ENCODE data around the gene HTR4.

Gene HTR4

DNA sequence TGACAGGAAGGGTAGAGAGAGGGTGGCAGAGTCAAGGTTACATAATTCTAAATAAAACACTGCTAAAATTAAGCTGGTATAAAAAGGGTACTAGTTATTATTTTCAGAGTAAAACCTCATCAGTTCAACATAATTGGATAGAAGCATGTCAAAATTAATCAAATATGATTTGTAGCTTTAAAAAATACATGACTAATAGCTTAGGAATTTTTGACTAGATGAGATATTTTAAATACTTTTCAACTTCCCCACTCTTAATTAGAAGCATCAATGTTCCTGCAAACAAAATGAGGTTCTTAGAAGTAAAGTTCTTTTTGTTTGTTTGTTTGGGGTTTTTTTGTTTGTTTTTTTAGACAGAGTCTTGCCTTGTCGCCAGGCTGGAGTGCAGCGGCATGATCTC is 29.1 kb downstream of the HTR4 start:
- no peak for DNase-seq (ENCODE audit: low spot score)
- TF ChIP-seq, protein P1, sequence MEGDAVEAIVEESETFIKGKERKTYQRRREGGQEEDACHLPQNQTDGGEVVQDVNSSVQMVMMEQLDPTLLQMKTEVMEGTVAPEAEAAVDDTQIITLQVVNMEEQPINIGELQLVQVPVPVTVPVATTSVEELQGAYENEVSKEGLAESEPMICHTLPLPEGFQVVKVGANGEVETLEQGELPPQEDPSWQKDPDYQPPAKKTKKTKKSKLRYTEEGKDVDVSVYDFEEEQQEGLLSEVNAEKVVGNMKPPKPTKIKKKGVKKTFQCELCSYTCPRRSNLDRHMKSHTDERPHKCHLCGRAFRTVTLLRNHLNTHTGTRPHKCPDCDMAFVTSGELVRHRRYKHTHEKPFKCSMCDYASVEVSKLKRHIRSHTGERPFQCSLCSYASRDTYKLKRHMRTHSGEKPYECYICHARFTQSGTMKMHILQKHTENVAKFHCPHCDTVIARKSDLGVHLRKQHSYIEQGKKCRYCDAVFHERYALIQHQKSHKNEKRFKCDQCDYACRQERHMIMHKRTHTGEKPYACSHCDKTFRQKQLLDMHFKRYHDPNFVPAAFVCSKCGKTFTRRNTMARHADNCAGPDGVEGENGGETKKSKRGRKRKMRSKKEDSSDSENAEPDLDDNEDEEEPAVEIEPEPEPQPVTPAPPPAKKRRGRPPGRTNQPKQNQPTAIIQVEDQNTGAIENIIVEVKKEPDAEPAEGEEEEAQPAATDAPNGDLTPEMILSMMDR (IDR thresholded peaks at IDR 0.05; ENCODE audit: extremely low read depth, missing control alignments), result no peak

DNA sequence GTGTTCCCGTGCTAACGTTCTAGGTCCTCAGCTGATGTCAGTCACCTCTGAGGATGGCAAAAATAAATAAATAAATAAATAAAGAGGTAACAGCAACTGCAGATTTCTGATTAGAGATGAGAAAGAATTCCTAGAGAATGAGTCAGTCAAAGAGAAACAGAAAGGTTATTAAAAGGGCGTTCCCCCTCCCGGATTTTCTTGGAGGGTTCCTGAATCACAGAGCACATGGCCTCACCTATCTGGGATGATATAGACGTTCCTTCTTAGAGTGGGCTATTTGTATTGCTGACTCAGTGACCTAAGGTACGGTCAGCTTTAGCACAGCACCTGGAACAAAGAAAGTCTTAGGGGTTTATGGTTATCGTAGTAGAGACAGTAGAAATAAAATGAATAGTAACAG is 30.6 kb downstream of the HTR4 start:
- DNase-seq (ENCODE audit: low spot score), result no peak
- TF ChIP-seq, protein P1 (IDR thresholded peaks at IDR 0.05; ENCODE audit: extremely low read depth, missing control alignments), result no peak

DNA sequence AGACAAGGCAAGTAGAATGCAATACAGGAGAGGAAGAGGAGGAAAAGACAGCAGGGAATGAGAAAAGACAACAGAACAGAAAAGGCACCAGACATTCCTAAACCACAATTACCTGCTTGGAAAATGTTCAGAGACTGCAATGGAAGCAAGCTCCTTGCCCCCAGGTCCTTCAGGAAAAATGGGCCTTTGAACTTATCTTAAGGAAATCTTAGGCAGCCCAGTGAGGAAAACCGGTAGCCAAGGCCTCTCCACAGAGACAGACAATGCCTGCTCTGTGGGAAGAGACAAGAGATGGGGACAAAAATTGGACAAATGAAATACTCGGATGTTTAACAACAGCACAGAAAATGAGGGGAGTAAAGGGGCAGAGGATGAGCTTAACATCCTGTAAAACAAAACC is 31.2 kb downstream of the HTR4 start:
- TF ChIP-seq, protein P1 (IDR thresholded peaks at IDR 0.05; ENCODE audit: extremely low read depth, missing control alignments), result no peak
- no peak for DNase-seq (ENCODE audit: low spot score)

DNA sequence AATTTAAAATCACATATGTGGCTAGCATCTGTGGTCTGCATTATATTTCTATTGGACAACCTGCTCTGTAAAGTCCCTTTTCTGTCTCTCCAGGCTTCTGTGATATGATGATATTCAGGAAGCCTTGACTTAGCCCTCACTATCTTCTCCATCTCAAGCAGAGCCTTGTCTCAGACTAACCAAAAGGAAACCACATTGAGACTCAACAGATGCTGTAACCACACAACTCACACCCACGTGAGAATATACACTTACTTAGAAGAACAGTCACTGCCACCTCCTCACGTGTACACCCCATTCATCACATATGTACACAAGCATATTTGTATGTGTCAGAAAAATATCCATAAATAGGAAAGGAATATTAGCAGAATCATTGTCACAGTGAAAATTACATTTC is 33.6 kb downstream of the HTR4 start:
- TF ChIP-seq, protein P1 (IDR thresholded peaks at IDR 0.05; ENCODE audit: extremely low read depth, missing control alignments), result no peak
- DNase-seq (ENCODE audit: low spot score), result no peak

DNA sequence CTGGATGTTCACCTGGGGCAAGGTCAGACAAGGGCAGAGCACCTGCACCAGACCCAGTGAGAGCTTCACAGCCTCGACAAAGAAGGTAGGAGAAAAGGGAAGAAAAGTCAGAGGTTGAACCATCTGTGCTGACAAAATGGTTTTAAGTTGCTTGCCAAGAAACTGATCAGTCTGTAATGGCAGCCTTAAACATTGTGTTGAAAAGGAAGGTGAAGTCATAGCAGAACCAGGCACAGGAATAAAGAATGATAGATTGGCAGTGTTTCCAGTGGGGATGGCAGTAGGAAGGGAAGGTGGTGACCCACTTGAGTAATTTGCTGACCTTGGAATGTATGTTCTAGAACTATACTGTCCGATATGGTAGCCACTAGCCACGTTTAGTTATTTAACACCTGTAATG is 34.2 kb downstream of the HTR4 start:
- TF ChIP-seq, protein P1 (IDR thresholded peaks at IDR 0.05; ENCODE audit: extremely low read depth, missing control alignments), result no peak
- DNase-seq (ENCODE audit: low spot score), result no peak

DNA sequence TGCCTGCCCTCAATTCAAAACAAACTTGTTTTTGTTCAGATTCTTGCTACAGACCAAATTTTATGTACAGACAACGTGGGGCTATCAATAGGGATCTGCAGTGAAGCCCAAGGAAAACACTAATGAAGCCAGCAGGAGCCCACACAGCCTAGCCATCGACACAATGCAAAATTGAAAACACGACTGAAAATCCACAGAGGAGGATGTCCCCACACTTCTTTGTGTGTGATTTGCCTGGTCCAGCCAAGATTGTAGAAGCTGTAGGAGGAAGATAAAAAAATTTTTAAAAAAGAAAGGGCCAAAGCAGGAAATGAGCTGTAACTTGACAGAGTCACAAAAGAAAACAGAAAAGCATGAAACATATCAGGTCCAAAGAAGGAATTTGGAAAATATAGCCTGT is 34.8 kb downstream of the HTR4 start:
- DNase-seq (ENCODE audit: low spot score), result no peak
- TF ChIP-seq, protein P1 (IDR thresholded peaks at IDR 0.05; ENCODE audit: extremely low read depth, missing control alignments), result no peak

DNA sequence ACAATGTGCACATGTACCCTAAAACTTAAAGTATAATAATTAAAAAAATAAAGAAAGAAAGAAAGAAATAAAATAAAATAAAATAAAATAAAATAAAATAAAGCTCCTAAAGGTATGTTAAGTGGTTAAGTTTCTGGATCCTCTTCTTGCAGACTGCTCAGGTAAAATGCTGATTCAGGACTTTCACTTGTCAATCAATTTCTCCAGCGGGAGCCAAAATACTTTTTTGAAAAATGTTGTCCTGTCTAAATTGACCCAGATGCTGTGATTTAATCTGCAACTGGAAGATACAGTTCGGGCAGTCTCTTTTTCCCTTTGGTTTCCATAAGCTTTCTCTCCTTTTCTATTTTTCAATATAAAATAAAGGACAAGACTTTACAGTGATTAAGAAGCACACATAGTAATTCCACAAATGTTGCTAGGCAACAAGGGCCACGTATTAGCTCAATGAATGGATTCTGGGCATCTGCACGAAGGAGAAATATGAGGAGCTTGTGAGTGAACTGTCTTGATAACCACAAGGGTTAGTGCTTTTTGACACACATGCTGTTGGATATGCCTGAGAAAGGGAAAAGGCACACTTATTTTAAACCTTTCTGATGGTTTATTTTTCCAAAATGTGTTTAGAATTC is 38.6 kb downstream of the HTR4 start:
- no peak for DNase-seq (ENCODE audit: low spot score)
- TF ChIP-seq, protein P1 (IDR thresholded peaks at IDR 0.05; ENCODE audit: extremely low read depth, missing control alignments), result no peak

All from GM20000 (cell line).